Head of caudate nucleus (tissue), 42 donors: ENCODE data around the gene PLEKHM3.

ENCODE experiments used
- DNase-seq, 42 donors: peaks; one replicate each; pipeline versions ENCODE4 v3.0.0 to v3.0.0-alpha.2; 2020 to 2021; ENCODE audit warnings: mixed read lengths in 7 of 42
- intact Hi-C: fragments of 100-400 bp; cut with DNase I; formaldehyde crosslinking; loops from one replicate; pipeline ENCODE4 v1.15.0; 2022

PLEKHM3 gene

DNA sequence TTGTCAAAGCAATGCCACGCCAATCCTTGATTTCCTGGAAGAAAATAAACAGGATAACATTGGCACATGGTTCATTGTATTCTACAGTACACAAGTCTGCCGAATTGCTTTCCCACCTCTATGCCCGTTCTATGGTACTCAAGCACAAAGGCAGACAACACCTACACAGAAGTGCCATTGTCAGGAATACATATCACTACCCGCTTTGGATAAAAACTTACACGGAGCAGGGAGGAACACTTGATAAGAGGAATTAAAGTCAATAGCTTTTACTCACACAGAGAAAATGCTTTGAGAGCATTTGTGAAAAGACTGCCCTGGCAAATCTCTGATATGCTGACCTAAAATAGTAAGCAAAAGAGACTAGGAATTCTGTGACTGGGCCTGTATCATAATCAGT, 23.4 kb downstream of the PLEKHM3 start:
- intact Hi-C loops, result no loop called here
- no peak for DNase-seq

DNA sequence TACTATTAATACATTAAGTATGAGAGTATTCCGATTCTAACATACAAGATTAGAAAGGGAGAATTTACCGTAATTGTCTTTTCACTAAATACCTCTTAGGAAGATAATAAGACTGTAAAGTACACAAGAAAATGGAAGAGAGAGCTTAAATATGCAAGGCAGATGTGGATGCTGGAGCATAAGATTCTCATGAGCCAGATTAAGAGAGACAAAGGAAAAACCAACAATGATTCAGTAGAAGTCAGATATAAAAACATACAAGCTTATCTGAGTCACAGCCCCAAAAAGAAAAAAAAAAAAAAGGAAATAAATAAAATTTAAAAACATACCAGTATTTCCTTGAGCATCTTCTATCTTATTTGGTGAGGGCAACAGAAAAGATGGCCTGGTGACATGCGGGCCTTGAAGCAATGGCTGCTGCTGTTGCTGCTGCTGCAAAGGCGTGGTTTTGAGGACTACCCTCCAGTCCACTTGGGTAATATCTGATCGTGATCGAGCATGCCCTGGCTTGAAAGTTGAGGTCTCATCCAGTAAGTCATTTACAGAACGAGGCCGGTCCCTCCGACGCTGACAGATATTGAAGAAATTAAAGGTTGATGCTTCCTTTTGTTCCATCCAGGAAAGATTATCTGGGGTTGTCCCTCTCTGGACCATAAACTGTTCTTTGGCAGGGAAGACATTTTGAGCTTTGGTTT, 24.5 kb downstream of the PLEKHM3 start:
- no peak for DNase-seq
- intact Hi-C loops, result no loop called here

DNA sequence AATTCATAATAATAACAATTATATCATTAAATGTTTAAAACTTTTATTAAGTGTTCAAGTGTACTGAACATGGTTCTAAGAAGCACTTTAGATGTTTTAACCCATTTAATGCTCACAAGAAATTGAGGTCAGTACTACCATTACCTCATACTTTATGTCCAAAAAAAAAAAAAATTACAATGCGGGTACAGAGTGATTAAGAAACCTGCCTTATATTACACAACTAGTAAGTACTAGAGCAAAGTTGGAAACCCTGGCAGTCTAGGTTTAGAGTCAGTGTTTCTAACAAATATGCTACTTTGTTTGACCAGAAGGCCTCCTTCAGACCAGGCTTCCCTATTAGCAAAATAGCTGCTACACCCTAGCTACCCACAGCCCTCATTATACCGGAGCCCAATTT, 28.5 kb downstream of the PLEKHM3 start:
- intact Hi-C loops, result no loop called here
- DNase-seq, result no peak

DNA sequence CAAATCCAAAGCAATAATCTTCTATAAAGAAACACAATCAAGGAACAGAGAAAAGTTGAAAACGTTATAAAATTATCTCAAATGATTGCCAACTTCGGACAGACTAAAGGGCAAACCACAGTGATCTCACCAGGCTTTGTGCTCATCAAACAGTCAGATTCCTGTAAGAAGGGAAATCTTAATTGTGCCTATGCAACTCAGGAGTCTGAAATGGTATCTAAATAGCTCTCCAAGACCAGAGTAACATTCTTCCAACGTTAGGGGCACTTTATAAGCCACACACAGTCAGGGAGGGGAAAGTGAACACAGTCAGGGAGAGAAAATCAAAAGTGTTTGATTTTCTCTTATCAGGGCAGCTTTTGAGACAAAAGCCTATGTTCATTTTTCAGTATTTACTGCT, 29.4 kb downstream of the PLEKHM3 start:
- intact Hi-C loops, result no loop called here
- DNase-seq, result no peak

DNA sequence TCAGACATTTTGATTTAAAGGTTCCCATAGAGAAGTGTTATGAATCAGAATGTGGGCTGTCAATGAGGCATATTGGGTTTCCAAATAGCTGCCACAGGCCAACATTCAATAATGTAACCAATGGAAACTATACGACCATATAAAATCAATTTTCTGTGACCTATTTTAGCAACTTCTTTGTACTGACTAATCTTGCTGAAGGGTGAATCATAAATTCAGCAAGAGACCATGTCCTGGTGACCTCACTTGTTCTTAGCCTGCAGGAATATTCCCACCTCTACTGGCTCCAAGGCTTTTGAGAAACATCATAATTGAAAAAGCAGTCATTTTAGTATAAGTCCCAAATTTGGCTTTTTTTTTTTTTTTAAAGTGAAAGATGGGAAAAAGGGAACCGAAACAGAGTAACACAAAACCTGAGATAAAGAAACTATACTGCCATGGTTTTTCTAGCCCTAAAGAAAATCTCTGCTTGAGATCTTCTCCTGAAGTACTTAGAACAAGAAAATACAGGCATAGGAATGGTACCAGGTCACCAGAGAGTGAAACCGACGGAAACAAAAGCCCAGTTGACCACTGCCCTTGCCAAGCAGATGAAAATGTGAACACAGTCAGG, 32.1 kb downstream of the PLEKHM3 start:
- intact Hi-C loops, result no loop called here
- no peak for DNase-seq

DNA sequence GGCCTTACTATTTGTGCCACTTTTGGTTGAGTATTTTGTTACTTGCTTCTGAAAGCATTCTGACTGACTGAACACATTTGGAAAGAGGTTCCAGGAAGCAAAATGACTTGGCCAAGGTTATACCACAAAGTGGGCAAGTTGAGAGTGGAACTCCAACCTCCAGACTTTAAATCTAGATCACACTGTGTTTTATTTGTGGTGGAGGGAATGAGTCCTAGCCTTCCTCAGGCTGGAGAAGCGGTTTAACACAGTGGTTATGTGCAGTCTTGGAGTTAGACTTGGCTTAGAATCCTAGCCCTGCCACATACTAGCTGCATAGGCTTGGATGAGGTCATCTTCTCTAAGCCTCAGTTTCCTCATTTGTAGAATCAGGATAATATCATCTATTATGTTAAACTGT, 33.4 kb downstream of the PLEKHM3 start:
- no peak for DNase-seq
- intact Hi-C loops, result no loop called here

DNA sequence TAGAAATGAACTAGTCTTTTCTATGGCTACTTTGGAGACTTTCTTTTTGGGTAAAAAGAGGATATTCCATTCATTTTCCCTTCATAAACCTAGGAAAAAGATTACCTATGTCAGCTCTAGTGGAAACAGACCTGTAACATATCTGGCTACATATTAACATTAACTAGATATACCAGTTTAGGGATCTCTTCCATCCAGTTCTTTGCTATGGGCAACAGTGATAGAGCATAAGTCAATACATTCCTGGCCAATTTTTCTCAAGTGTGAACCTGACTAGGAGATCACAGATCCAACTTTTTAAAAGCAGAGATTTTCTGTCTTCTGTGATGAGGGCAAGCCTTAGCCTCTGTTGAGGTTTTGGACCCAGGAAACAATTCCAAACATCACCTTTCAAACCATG, 34.5 kb downstream of the PLEKHM3 start:
- no peak for DNase-seq
- intact Hi-C loops, result no loop called here

DNA sequence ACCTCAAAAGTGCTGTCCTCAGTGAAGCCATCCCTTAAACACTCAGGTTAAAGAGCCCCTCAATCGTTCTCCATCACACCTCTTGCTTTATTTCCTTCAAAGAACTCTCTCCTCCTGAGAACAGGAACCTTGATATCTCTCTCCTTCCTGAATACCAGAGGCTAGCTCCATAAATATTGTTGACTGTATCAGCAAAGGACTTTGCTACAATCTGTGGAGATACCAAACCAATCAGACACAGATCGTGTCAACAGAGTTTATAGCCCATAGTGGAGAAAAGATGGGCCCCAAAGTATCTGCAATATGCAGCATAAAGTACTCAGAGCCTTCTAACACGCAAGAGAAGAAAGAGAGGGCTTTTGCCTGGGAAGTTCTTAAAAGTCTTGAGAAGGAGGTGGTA, 36.4 kb downstream of the PLEKHM3 start:
- DNase-seq, result no peak
- intact Hi-C loops, result no loop called here

DNA sequence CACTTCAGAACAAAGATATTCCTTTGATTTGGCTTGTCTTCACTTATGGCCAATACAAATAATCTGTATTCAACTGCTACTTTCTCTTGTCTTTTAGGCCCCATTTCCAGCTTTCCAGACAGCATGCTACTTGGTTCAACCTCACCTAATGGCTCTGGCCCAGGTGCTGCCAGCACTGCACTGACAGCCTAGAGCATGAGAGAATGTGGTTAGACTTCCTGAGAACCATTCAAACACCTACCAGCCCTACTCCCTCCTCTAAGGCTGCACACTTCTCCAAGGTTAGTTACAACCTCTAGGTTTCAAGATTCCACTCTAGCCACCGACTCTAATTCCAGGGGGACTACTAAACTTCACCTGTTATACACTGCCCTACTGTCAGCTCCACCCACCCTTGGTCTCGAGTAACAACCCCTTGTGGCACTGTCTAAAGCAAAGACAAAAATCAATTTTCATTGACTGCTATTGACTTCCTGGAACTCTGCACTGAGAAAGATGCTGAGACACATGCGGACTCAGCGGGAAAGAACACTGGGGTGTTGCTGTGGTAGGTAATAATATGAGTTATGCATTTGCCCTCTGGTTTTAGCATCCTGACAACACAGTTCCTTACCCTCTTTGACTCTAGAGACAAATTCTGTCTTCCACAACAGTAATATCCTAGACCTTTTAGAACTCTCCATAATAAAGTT, 38.2 kb downstream of the PLEKHM3 start:
- no peak for DNase-seq
- intact Hi-C loops, result no loop called here

DNA sequence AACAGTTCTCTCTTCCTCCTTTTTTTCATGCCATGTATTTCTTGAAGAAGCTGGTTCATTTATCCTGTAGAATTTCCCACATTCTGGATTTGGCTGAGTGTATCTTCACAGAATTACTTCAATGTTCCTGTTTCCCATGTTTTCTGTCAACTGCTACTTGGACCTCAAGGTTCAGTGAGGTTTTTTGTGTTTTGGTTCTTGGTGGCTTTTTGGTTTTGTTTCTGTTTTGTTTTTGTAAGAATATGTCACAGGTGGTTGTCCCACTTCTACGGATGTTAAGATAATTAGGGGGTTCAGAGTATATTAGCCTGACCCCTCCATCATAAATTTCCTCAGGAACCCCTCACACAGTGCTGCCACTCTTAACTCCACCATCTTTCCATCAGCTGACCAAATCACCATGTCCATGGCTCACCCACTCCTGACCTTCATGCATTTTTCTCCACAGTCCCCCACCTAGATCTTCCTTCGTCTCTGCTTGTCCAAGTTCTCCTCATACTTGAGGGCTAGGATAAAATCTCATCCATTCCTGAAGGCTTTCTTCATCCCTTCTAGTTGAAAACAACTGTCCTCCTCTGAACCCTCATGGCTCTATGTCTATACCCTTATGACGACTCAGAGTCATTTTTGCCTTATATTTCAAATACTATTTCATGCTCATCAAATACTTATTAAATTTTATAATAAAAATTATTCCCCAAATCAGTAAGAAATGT, 40.4 kb downstream of the PLEKHM3 start:
- intact Hi-C loops, result no loop called here

DNA sequence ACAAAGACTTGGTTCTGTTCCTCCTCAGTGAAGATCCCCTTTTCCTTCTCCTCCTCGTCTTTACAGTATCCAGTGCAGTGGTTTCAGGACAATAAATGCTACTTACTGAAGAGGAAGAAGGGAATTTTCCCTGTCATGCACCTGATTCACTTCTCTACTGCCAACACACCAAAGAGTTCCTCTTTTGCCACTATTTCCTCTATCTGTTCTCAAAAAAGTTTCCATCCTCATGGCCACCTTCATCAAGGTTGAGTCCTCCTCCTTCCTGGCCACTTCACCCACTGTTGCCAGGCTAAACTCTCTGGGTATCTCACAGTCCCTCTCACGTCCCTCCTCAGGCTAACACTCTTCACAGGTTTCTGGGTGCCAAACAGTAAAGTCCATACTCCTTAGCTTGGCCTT, 41.7 kb downstream of the PLEKHM3 start:
- no peak for DNase-seq
- intact Hi-C loops, result no loop called here

More for the DNA sequence above, 40.4 kb downstream of the PLEKHM3 start:
- no peak for DNase-seq

DNA sequence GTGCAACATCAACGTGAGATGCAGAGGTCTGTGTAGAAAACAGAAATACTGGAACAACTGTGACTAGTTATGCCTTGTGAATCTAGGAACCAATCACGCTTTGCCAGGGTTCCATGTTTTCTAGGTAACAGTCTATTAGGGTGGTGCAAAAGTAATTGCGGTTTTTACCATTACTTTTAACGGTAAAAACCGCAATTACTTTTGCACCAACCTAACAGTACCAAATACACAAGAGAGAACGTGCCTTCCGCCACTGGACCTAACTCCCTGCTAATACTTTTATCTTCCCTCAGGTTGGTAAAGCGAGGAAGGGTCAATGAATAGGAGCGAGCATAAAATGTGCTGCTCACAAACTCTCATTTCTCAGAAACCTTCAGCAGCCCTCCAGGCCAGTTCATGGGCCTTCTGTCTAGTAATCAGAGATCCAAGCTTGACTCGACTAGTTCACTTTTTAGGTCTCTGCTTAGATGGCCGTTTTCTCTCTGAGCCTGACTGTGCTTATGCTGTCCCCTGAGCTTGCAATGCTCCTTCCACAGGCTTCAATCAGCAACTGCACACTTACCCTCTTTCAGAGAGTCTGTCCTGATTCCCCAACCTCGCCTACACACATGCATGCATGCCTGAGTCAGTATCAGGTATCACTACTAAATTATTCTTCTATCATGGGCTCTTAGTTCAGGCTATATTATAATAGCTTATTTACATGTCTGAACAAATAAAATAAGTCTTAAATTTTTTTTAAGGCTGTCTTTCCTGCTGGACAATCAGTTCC, 47.0 kb downstream of the PLEKHM3 start:
- intact Hi-C loops, result loop anchor here (10.0 kb wide), 1 partner anchor 214 kb away; the partner anchor contains the start of gene FZD5
- DNase-seq, result peak in 12 of 42 donors; percentile 7 to 49 (median 17)

DNA sequence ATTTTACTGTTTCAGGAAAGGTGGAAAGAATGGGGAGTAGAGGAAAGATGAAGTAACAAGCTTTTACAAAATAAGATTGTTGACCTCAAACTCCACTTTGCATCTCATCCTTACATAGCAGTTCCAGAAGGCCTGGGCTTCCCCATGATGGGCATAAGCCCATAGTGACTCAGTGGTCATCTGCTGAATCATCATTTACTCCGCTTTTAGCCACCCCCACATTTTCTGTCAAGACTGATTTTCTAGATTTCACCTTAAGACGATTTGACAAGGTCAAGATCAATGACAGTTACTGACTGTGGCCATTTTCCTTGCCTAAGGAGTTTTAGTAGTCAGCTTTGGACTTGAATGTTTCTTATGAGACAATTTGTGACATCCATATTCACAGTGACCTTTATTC, 49.4 kb downstream of the PLEKHM3 start:
- DNase-seq, result no peak
- intact Hi-C loops, result loop anchor here (10.0 kb wide), 1 partner anchor 211 kb away; the partner anchor contains the start of gene FZD5

DNA sequence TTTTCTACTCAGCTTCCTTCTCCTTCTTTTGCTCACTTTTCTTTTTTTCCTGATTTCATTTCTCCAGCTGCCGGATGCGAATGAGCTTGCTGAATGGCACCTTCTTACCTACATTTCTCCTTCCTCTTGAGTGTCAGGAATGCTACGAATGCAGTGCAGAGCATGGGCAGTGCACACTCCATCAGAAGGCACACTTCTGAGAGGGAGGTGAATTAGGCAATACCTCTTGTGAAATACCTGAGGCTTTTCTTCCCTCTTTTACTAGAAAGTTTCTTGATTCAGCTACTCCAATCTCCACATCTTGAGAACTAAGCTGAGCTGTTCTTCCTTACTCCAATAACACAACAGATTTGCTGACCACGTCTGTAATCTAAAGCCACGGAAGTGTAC, 51.1 kb downstream of the PLEKHM3 start:
- DNase-seq, result no peak
- intact Hi-C loops, result loop anchor here (10.0 kb wide), 1 partner anchor 209 kb away; the partner anchor contains the start of gene FZD5

DNA sequence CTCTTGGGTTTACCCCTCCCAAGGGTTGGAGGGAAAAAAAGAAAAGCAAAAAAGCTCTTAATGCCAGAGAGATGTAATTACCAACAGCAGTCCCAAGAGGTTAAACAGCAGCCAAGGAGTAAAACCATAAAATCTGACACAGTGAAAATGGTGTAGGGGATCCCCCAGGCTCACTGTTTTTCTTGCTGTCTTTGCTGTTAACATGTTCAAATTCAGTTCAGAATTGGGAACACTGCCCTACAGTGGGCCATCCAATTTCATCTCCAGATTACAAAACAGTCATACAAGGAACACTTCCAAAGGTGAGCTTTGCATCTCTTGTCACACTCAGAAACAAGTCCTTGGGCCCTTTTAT, 54.5 kb downstream of the PLEKHM3 start:
- DNase-seq, result no peak
- intact Hi-C loops, result loop anchor here (10.0 kb wide), 1 partner anchor 206 kb away; the partner anchor contains the start of gene FZD5

DNA sequence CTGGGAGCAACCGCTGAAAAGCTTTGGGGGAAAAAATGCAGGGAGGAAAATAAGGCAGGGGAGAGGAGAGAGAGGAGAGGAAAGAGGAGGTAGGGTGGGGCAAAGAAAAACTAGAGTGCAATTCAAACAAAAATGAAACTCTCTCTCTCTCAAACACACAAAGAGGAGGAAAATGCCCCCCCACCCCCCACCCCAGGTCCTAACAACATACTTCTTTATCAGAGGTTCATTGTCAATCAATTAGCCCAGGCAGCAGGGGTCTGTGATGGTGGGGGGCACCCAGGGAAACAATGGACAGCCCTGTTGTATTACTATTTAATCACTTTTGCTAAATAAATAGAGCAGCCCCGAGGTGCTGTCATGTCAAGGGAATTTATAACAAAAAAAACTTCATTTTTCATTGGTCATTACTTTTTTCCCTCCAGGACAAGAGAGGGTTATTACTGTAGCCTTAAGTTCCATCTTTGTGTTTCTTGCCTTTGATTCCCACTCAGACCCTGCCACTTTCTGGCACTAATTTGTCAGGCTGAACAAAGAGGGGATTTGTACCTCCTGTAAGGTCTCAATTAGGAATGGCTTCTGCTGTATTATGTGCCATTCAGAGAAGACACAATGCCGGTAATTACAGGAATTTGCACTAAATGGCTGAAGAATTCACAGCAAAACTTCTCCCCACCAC, 55.0 kb downstream of the PLEKHM3 start:
- no peak for DNase-seq
- intact Hi-C loops, result loop anchor here (10.0 kb wide), 1 partner anchor 205 kb away; the partner anchor contains the start of gene FZD5

DNA sequence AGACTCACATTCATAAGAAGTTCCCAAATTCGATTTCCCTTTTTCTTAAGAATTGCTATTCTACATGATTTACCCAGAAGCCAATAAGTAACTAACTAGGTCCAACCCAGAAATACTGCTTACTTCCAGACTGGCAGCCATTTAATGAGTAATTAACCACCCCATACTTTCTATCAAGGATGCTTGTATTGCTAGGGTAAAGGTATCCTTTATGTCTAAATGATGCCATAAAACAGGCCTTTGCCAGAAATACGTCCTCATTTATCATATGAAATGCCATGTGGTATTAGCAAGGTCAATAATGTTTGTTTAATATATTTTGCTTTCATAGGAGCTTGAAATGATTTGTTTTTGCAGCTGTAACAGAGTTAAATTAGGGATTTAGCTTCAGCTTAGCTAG, 56.1 kb downstream of the PLEKHM3 start:
- no peak for DNase-seq
- intact Hi-C loops, result no loop called here

DNA sequence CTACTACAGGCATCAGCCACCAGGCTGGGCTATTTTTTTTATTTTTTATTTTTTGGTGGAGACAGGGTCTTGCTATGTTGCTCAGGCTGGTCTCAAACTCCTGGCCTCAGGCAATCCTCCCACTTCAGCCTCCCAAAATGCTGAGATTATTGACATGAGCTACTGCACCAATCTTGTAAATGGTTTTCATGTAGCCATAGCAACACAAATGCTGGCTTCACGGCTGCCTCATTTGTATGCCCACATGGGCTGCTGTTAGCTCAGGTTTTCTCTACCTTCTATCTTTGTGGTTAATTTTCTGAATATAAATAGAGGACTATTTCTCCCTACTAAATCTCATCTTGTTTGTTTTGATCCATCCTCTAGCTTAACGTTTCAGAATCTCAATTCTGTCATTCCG, 58.2 kb downstream of the PLEKHM3 start:
- intact Hi-C loops, result no loop called here
- DNase-seq, result no peak
